Measurements from ENCODE around the gene CPNE6.

Gene CPNE6

DNA sequence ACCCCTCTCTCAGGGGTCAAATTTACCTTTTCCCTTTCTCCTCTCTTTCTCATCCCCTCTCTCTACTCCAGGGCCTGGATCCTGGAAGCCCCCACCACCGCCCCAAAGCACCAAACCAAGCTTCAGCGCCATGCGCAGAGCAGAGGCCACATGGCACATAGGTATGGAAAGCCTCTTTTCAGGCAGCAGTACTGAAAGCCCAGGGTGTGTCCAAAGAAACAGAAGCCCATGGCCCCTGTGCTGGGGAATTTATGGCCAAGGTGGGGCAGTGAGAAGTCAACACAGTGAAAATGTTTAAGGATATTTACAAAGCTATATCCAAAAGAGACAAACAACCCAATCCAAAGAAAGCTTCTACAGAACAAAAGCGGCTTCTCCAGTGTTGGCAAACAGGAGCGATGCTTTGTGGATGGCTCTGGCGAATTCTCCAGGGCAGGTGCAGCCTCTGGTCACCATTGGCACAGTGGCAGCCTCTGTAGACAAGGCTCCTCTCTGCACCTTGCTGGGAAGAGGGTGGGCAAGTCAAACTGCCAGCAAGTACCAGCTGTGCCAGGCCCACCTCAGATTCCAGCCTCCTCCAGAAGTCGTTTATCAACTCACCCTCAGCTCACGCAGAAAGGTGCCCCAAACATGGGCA lies 4.7 kb upstream of the CPNE6 start:
- TF ChIP-seq, protein P1, sequence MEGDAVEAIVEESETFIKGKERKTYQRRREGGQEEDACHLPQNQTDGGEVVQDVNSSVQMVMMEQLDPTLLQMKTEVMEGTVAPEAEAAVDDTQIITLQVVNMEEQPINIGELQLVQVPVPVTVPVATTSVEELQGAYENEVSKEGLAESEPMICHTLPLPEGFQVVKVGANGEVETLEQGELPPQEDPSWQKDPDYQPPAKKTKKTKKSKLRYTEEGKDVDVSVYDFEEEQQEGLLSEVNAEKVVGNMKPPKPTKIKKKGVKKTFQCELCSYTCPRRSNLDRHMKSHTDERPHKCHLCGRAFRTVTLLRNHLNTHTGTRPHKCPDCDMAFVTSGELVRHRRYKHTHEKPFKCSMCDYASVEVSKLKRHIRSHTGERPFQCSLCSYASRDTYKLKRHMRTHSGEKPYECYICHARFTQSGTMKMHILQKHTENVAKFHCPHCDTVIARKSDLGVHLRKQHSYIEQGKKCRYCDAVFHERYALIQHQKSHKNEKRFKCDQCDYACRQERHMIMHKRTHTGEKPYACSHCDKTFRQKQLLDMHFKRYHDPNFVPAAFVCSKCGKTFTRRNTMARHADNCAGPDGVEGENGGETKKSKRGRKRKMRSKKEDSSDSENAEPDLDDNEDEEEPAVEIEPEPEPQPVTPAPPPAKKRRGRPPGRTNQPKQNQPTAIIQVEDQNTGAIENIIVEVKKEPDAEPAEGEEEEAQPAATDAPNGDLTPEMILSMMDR (IDR thresholded peaks at IDR 0.05; ENCODE audit: insufficient read depth, low read depth, low read length, missing control alignments) = no peak
- no peak overlapping the region for H3K4me3 ChIP-seq (ENCODE audit: low read length)
- no peak for DNase-seq (ENCODE audit: low read depth)

DNA sequence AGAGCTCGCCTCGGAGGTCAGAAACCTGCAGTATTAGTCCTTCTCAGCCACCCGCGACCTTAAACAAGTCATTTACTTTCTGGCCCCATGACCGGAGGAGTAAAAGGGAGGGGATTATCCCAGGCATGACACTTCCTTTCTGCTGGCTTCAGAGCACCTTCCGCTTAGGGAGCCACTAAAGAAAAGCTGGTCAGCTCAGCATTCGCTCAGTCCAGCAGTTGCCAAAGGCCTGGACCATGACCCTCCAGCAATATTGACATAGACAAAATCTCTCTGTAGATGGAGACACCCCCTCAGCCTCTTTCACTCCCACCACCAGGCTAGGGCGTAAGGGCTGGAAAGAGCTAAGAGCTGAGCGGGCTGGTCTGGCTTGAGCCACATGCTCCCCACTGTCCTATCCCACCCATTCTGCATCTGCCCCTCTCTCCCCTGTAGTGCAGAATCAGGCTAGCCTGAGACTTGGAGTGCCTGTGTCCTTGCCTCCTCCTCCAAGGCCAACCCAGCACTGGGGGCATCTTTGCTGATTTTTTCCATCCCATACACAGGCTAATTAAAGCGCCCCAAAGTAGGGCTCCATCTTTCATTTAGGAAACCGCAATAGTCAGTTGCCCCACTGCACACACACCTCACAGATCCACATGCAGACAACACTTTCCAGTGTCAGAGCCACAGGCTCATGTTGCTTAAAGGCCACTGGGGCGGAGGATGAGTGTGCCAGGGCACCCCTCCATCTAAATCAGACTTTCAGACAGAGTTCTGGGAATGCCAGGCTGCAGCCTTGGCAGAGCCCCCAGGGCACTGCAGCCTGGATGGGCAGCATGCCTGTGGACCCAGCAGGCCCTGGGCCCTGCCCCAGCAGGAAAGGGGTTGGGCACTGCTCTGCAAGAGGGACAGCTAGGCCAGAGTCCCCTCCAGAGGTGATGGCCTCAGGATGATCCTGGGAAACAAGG lies 4.0 kb upstream of the CPNE6 start:
- no peak for DNase-seq (ENCODE audit: low read depth)
- TF ChIP-seq, protein P1 (IDR thresholded peaks at IDR 0.05; ENCODE audit: insufficient read depth, low read depth, low read length, missing control alignments) = no peak
- no peak overlapping the region for H3K4me3 ChIP-seq (ENCODE audit: low read length)

DNA sequence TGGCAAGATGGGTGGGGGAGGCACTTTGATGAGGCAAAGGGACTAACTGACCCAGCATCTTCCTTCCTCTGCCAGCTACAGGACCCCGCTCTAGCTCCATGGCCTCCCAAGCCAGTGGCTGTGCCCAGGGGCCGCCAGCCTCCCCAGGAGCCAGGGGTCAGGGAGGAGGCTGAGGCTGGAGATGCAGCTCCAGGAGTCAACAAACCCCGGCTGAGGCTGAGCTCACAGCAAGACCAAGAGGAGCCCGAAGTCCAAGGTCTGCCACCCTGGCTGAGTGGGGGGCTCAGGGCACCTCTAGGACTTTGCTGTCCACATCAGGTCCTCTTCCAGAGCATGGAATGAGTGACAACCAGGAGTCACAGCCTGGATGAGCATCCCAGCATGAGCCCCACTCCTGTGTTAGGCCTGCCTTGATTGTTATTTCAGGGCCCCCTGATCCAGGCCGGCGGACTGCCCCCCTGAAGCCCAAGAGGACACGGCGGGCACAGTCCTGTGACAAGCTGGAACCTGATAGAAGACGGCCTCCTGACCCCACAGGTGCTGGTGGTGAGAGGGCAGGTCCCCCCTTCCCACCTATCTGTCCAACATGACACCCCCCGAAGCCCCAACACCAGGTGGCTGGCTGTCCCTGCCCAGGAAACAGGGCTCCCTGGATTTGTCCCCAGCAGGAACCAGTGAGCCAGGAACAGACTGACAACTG lies 2.5 kb upstream of the CPNE6 start:
- TF ChIP-seq, protein P1 (IDR thresholded peaks at IDR 0.05; ENCODE audit: insufficient read depth, low read depth, low read length, missing control alignments) = no peak
- no peak overlapping the region for H3K4me3 ChIP-seq (ENCODE audit: low read length)
- DNase-seq (ENCODE audit: low read depth) = no peak

DNA sequence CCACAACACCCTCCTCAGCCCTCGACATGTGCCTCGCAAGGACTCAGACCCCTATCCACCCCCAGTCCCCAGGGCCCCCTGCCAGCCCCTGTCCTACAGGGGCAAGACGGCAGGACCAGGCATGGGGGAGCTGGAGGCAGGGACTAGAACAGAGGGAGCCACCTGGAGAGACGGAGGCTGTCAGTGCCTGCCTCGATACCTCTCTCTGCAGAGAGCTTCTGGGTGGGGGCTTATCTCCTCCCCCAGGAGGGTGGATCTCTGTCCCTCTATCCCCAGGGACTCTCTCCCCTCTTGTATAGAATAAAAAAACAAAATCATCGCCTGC lies 2.0 kb upstream of the CPNE6 start:
- DNase-seq (ENCODE audit: low read depth) = no peak

DNA sequence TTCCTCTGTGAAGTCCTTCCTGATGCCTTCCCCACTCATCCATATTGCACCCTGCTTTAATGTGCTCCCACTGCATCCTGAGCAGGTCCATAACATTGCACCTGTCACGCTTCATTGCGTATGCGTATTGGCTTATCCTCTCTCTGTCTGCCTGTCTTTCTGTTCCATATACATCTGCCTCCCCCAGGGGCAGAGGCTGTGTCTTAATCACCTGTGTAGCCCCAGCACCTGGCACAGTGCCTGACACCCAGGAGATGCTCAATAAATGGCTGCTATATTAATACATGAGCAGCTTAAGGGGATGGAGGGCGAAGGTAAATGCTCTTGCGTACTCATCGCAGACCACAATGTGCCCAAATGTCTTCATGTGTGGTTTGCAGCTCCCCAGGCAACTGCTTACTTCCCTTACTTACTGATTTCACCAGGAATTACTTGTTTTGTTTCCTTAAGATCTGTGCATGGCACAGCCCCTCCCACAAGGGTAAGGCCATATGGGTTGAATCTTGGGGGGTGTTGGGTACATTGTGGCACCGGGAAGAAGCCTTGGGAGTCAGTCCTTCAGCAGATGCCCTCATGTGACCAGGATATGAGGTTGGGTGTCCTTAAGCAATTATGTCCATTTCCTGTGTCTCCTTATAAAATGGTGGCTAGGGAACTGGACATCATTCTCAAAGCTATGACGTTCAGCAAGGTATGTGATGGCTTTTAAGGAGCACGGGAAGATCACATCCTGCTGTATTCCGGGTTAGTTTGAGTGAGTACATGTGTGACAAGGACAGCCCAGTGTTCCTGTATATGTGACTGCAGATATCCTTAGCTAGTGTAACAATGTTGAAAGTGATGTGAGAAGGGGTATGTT lies 848 bp upstream of the CPNE6 start:
- no peak overlapping the region for H3K4me3 ChIP-seq (ENCODE audit: low read length)
- TF ChIP-seq, protein P1 (IDR thresholded peaks at IDR 0.05; ENCODE audit: insufficient read depth, low read depth, low read length, missing control alignments) = no peak
- no peak for DNase-seq (ENCODE audit: low read depth)

More for the DNA sequence above, 2.0 kb upstream of the CPNE6 start:
- TF ChIP-seq, protein P1 (IDR thresholded peaks at IDR 0.05; ENCODE audit: insufficient read depth, low read depth, low read length, missing control alignments) = no peak
- no peak overlapping the region for H3K4me3 ChIP-seq (ENCODE audit: low read length)

DNA sequence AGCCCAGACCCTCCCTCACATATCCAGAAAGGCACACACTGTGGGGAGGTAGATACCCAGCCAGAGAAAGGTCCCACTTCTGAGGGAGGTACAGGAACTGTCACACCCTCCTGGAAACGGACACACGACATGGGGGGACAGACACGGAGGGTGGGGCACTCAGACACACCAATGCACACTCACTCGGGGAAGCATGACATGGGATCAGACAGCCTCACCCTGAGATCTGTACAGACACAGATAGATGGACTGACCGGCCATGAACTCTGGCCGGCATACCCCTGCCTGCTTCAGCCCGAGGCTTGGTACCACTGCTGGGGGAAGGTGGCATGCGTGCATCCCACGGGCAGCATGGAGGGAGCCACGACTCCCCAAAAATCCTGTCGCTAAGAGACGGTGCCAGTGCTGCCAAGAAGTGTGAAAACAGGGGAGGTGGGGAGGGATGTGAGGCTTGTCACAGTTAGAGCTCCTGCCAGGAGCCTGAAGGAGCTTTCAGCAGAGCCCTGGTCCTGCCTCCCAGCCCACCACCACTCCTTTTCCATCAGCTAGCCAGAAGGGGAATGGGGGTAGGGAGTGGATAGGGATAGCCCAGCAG lies 571 bp downstream of the CPNE6 start:
- no peak for DNase-seq (ENCODE audit: low read depth)
- H3K4me3 ChIP-seq (ENCODE audit: low read length) = no peak overlapping the region
- TF ChIP-seq, protein P1 (IDR thresholded peaks at IDR 0.05; ENCODE audit: insufficient read depth, low read depth, low read length, missing control alignments) = no peak
